NCI-H1930 (cell line): Measurements from ENCODE around the gene ZBTB45.
"Not testable (repeated sequence)": the region's sequence is repeated elsewhere in the genome, so short reads cannot be mapped to it uniquely, and the experiment has no call there.

ENCODE experiments used
- DNase-seq, 2 experiments: peaks; one replicate each; lab custom pipeline; 2025; lab: John Stamatoyannopoulos, UW

The ZBTB45 gene

GRCh38 chr19:58474997-58475713, 44.5 kb downstream of the ZBTB45 start:
- DNase-seq, result no peak

DNA sequence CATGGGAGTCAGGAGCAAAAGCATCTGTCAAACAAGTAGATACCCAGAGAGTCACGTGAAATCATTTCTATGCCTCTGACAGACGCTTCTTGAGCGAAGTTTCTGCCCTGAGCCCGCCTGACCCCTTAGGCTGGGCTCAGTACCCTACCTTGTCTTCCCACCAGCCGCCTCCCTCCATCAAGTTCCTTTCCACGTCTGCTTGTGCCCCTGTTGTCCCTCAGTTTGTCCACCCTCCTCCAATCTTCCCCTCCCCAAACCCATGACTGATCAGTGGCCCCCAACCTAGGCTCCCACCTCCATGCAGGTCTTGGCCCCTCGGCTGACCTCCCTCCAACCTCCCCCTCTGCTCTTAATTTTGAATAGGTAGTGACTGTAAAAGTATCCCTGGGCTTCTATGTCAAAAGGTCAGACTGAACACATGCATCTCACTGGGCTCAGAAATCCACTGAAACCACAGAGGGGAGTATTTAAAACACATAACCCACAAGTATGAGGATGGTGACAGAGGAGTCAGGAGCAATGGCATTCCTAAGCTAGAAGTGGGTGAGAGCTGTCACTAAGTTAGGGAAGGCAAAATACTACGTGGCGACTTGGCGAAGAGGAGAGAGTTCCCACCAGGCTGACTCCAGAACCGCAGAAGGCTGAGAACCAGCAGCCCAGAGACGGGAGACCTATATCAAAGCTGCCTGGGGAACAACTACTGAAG, 45.2 kb downstream of the ZBTB45 start:
- DNase-seq, result no peak

DNA sequence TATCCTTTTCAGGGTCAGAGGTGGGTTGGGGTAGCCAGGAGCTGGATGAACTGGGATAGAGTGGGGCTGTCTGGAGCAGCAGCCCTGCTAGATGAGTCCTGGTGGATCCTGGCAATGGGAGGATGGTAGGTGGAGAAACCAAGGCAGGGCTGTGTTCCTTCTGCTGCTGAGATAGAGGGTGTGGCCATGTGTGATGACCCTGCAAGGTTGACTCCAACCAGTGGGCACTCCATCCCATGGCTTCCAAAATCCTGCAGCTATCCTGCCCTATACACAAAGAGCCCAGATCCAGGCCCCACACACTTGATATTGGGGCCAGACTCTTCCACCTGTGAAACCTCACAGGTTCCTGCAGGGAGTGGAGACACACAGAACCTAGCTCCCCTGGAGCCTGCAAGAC, 45.8 kb downstream of the ZBTB45 start:
- DNase-seq, result no peak

DNA sequence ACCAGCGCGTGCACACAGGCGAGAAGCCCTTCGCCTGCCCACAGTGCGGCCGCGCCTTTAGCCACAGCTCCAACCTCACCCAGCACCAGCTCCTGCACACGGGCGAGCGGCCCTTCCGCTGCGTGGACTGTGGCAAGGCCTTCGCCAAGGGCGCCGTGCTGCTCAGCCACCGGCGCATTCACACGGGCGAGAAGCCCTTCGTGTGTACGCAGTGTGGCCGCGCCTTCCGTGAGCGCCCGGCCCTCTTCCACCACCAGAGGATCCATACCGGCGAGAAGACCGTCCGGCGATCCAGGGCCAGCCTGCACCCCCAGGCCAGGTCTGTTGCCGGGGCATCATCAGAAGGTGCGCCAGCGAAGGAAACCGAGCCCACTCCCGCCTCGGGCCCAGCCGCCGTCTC, 47.9 kb downstream of the ZBTB45 start:
- DNase-seq, result no peak

DNA sequence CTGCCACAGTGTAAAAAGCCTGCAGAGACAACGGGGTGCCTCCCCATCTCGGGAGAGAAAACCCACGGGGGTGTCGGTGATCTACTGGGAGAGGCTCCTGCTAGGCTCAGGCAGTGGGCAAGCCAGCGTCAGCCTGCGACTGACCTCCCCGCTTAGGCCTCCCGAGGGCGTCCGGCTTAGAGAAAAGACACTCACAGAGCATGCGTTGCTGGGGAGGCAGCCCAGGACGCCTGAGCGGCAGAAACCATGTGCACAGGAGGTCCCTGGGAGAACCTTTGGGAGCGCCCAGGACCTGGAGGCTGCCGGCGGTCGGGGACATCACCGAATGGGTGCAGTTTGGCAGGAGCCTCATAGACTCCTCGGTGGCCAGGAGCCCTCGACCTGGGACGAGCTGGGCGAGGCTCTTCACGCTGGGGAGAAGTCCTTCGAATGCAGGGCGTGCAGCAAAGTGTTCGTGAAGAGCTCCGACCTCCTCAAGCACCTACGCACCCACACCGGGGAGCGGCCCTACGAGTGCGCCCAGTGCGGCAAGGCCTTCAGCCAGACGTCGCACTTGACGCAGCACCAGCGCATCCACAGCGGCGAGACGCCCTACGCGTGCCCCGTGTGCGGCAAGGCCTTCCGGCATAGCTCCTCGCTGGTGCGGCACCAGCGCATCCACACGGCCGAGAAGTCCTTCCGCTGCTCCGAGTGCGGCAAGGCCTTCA, 48.6 kb downstream of the ZBTB45 start:
- not testable (repeated sequence) for DNase-seq

DNA sequence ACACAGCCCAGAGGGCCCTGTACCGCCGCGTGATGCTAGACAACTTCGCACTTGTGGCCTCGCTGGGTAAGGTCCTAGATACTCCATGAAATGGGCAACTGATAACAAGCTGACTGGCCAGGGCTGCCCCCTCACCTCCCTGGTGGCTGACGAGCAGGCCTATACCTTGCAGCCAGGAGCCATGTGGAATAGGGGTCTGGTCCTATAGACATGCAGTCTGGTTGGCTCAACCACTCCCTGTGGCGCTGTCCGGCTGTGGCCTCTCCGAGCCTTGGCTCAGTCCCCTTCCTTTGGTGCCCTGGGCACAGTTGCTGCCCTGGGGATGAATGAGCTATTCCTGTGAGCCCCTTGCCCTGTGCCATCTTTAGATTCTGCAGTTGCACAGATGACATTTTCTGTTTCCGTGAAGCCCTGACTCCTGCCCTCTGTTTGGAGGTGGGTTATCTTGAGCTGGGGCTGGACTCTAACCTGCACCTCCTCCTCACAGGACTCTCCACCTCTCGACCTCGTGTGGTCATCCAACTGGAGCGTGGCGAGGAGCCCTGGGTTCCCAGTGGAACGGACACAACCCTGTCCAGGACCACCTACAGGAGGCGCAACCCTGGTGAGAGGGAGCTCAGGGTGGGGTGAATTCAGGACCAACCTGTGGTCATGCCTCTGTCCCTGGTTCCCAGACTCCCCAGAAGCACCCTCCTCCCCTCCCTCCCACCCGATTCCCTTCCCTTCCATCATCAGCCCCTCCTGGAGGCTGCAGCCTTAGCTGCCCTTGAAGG, 50.2 kb downstream of the ZBTB45 start:
- no peak for DNase-seq

- DNase-seq, result no peak
Measured at GRCh38 chr19:58468216-58468839, 51.3 kb downstream of the ZBTB45 start.

GRCh38 chr19:58466760-58467589, 52.6 kb downstream of the ZBTB45 start, which contains the start of gene ZNF324:
ZNF324 (plus strand) TSS chr19:58467080; CDS start chr19:58469186, 2,106 bp downstream.
- DNase-seq, result peak; percentile 98 to 99

GRCh38 chr19:58466089-58466759, 53.4 kb downstream of the ZBTB45 start:
- no peak for DNase-seq
